A549 (cell line): ENCODE results near the gene OGA. TPM values are rescaled to one million over a fixed set of nuclear protein-coding genes. Genes with fewer than 3 reads are reported as not detected.
A peak's percentile ranks its signal among the peaks of the same experiment; 100 is the strongest.

Experiments
- ATAC-seq, 2 experiments: fragments of 200-7000 bp in 1 of 2; fragments of >200 bp in 1 of 2; cut with Nextera tagmentation in 1 of 2; cut with Tn5 transposase in 1 of 2; 3 replicates each; pipeline versions ENCODE4 v1.8.0 to v1.9.1; 2018 to 2020; ENCODE audit warnings: mild to moderate bottlenecking in 1 of 2, moderate library complexity in 1 of 2
- CTCF ChIA-PET: fragments of 300-600 bp; sonication (Branson Sonifier 250); formaldehyde crosslinking; extraction: SDS; loops from one replicate; lab custom pipeline; 2021; ENCODE audit warnings: antibody characterized with exemption, inconsistent platforms; lab: Yijun Ruan, JAX
- POLR2A ChIA-PET: fragments of 350-600 bp; formaldehyde crosslinking; extraction: SDS; loops from one replicate; lab custom pipeline; 2021; ENCODE audit warnings: antibody characterized with exemption, inconsistent platforms; lab: Yijun Ruan, JAX
- DNase-seq, 2 experiments: peaks; one replicate each; pipeline versions ENCODE4 v3.0.0 to v3.0.0-alpha.2; 2011 to 2016; ENCODE audit warnings: low read depth in 1 of 2, low spot score in 1 of 2
- FAIRE-seq: peaks from 2 replicates; lab custom pipeline; 2011; peaks lifted over from hg19 to GRCh38; lab: Jason Lieb, UNC
- H3K27ac ChIP-seq, 2 experiments: fragments of >200 bp; sonication (Bioruptor Twin); formaldehyde crosslinking; 3 replicates each; pipeline ENCODE4 v1.5.1; 2016 to 2017
- H3K4me1 ChIP-seq: fragments of >200 bp; sonication (Bioruptor Twin); formaldehyde crosslinking; 3 replicates; pipeline ENCODE4 v1.6.1; 2016
- H3K4me2 ChIP-seq: fragments of >200 bp; sonication (Bioruptor Twin); formaldehyde crosslinking; 3 replicates; pipeline ENCODE4 v1.6.1; 2016
- H3K4me3 ChIP-seq: fragments of >200 bp; sonication (Bioruptor Twin); formaldehyde crosslinking; 3 replicates; pipeline ENCODE4 v1.5.1; 2016
- H3K9me3 ChIP-seq: fragments of >200 bp; sonication (Bioruptor Twin); formaldehyde crosslinking; 3 replicates; pipeline ENCODE4 v1.6.1; 2016
- BHLHE40 ChIP-seq: IDR thresholded peaks from 2 replicates; pipeline ENCODE4 v1.6.1; 2012; ENCODE audit warnings: low read depth, low read length, inconsistent platforms
- CBX2 ChIP-seq: fragments of 200-600 bp; sonication (generic); IDR thresholded peaks from 2 replicates; pipeline ENCODE4 v1.6.1; 2016; ENCODE audit warnings: low read depth, mild to moderate bottlenecking, borderline replicate concordance
- CEBPB ChIP-seq, 2 experiments: fragments of >200 bp in 1 of 2; sonication (Bioruptor Twin) in 1 of 2; formaldehyde crosslinking in 1 of 2; IDR thresholded peaks; 2 replicates each; pipeline ENCODE4 v1.6.1; 2012 to 2016
- CHD2 ChIP-seq: fragments of 150-350 bp; IDR thresholded peaks from 2 replicates; pipeline ENCODE4 v1.6.1; 2014; ENCODE audit warnings: low read length; ENCODE audit not compliant: partially characterized antibody
- HEYL ChIP-seq: fragments of 250-450 bp; sonication (Bioruptor Pico); IDR thresholded peaks from 2 replicates; pipeline ENCODE4 v1.8.0; 2021; ENCODE audit warnings: mild to moderate bottlenecking, moderate library complexity
- HOXA7 ChIP-seq: fragments of 250-450 bp; sonication (Bioruptor Pico); IDR thresholded peaks from 2 replicates; pipeline ENCODE4 v1.5.0; 2020; ENCODE audit warnings: mild to moderate bottlenecking, moderate library complexity
- HOXB13 ChIP-seq: fragments of 250-450 bp; sonication (Bioruptor Pico); IDR thresholded peaks from 2 replicates; pipeline ENCODE4 v1.5.0; 2020; ENCODE audit warnings: low read depth, mild to moderate bottlenecking, moderate library complexity
- HOXB5 ChIP-seq: fragments of 250-450 bp; sonication (Bioruptor Pico); IDR thresholded peaks from 2 replicates; pipeline ENCODE4 v1.5.0; 2020; ENCODE audit warnings: mild to moderate bottlenecking, moderate library complexity
- KDM1A ChIP-seq: fragments of 200-600 bp; sonication (generic); IDR thresholded peaks from 2 replicates; pipeline ENCODE4 v1.6.1; 2016; ENCODE audit warnings: low read depth, mild to moderate bottlenecking
- KDM5A ChIP-seq: fragments of 200-600 bp; sonication (generic); IDR thresholded peaks from 2 replicates; pipeline ENCODE4 v1.6.1; 2016; ENCODE audit warnings: antibody characterized with exemption, mild to moderate bottlenecking
- NPAS2 ChIP-seq: fragments of 250-450 bp; sonication (Bioruptor Pico); IDR thresholded peaks from 2 replicates; pipeline ENCODE4 v1.8.0; 2022; ENCODE audit warnings: mild to moderate bottlenecking, moderate library complexity, borderline replicate concordance
- PHF8 ChIP-seq: fragments of 200-600 bp; sonication (generic); IDR thresholded peaks from 2 replicates; pipeline ENCODE4 v1.6.1; 2016; ENCODE audit warnings: low read depth, mild to moderate bottlenecking, antibody characterized with exemption, moderate library complexity, borderline replicate concordance
- POLR2AphosphoS2 ChIP-seq: conservative IDR thresholded peaks from 2 replicates; pipeline ENCODE4 v1.6.1; 2012; ENCODE audit warnings: low read length, improper control_type of control experiment, inconsistent platforms
- RAD21 ChIP-seq, 2 experiments: fragments of >200 bp in 1 of 2; sonication (Bioruptor Twin) in 1 of 2; formaldehyde crosslinking in 1 of 2; IDR thresholded peaks in 1 of 2; conservative IDR thresholded peaks in 1 of 2; 2 replicates in 1 of 2; 3 replicates in 1 of 2; pipeline ENCODE4 v1.6.1; 2012 to 2018; ENCODE audit warnings: inconsistent platforms in 1 of 2
- RCOR1 ChIP-seq: fragments of 150-350 bp; IDR thresholded peaks from 2 replicates; pipeline ENCODE4 v1.6.1; 2014; ENCODE audit warnings: antibody characterized with exemption, low read length, low read depth
- RNF2 ChIP-seq: fragments of 200-600 bp; sonication (generic); IDR thresholded peaks from 2 replicates; pipeline ENCODE4 v1.6.1; 2016; ENCODE audit warnings: low read depth, mild to moderate bottlenecking, antibody characterized with exemption, moderate library complexity, borderline replicate concordance
- SMC3 ChIP-seq: fragments of >200 bp; sonication (Bioruptor Twin); formaldehyde crosslinking; IDR thresholded peaks from 3 replicates; pipeline ENCODE4 v1.6.1; 2018; ENCODE audit warnings: inconsistent platforms
- SREBF2 ChIP-seq: fragments of 450-650 bp; IDR thresholded peaks from 2 replicates; pipeline ENCODE4 v1.6.1; 2014; ENCODE audit warnings: mild to moderate bottlenecking, moderate library complexity
- TFCP2L1 ChIP-seq: fragments of 250-450 bp; sonication (Bioruptor Pico); IDR thresholded peaks from 2 replicates; pipeline ENCODE4 v1.5.0; 2021; ENCODE audit warnings: mild to moderate bottlenecking
- ZC3H11A ChIP-seq: fragments of 450-650 bp; IDR thresholded peaks from 2 replicates; pipeline ENCODE4 v1.6.1; 2014; ENCODE audit warnings: antibody characterized with exemption, mild to moderate bottlenecking
- ZFP36 ChIP-seq: fragments of 450-650 bp; IDR thresholded peaks from 2 replicates; pipeline ENCODE4 v1.6.1; 2014; ENCODE audit warnings: borderline replicate concordance; ENCODE audit not compliant: partially characterized antibody
- ZNF302 ChIP-seq: fragments of 250-450 bp; sonication (Bioruptor Pico); IDR thresholded peaks from 2 replicates; pipeline ENCODE4 v1.9.0; 2021; ENCODE audit warnings: inconsistent platforms, mild to moderate bottlenecking, moderate library complexity
- WGBS: methylation state at CpG from one replicate; pipeline ENCODE4 v1.1.6; 2017; ENCODE audit errors: missing lambda C conversion rate; 5-methylcytosine and 5-hydroxymethylcytosine counted together
- polyA plus RNA-seq, 4 experiments: library from polyadenylated mRNA; depleted of rRNA in 3 of 4; stranded (reverse); fragments of >200 nt; fragmentation: RNase III in 1 of 4; extraction: RNeasy Plus Mini Kit Qiagen cat#74134 plus additional on column Dnase treatment in 1 of 4; gene quantifications; 2 replicates in 3 of 4; 3 replicates in 1 of 4; pipeline ENCODE4 v1.2.3, GENCODE V29; 2011 to 2017
- TF ChIP-seq, protein P1 (sequence below): IDR thresholded peaks from 2 replicates; pipeline ENCODE4 v1.6.1; 2012
- TF ChIP-seq, protein P2 (sequence below): fragments of >200 bp; sonication (Bioruptor Twin); formaldehyde crosslinking; IDR thresholded peaks from 3 replicates; pipeline ENCODE4 v1.6.1; 2016
- TF ChIP-seq, protein P3 (sequence below): fragments of 450-650 bp; IDR thresholded peaks from 2 replicates; pipeline ENCODE4 v1.6.1; 2014; ENCODE audit warnings: antibody characterized with exemption
- TF ChIP-seq, protein P4 (sequence below): fragments of 250-450 bp; sonication (Bioruptor Pico); IDR thresholded peaks from 2 replicates; pipeline ENCODE4 v1.5.0; 2020; ENCODE audit warnings: low read depth, mild to moderate bottlenecking, moderate library complexity
- TF ChIP-seq, protein P5 (sequence below): fragments of 200-600 bp; sonication (generic); IDR thresholded peaks from 2 replicates; pipeline ENCODE4 v1.6.1; 2016; ENCODE audit warnings: antibody characterized with exemption, mild to moderate bottlenecking, moderate library complexity

OGA gene
- polyA plus RNA-seq, 2 of the 4 experiments (the other 2 are of a cell fraction): 40.3 to 79.1 TPM

DNA sequence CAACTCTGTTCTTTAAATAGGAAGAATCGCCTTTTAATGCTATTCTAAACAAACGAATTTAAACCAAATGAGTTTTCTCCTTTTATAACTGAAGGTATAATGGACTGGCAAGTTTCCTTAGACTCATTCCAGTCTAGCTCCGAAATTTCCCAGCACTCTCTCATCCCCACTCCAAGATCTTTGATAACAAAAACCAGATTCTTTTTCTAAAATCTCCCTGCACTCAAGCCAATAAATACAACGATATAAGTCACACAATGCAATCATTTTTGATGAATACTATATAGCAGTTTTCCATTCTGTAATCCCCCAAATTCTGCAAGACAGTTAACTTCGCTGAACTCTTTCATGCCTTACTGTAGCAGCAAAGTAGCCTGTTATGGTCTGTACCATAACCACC is 1.9 kb downstream of the OGA start:
- peaks cover 30% of the 10 kb centered on the region for H3K4me1 ChIP-seq
- no peak for DNase-seq
- H3K27ac ChIP-seq: peak overlapping the region; percentile 95 to 97
- H3K4me3 ChIP-seq: peak overlapping the region; percentile 96
- H3K4me2 ChIP-seq: peak overlapping the region; percentile 89
- WGBS: 7% methylated on average over 5 of the region's 5 CpGs
- no peak for TF ChIP-seq RAD21 (conservative IDR thresholded peaks at IDR 0.05 in 1 of 2, IDR thresholded peaks at IDR 0.05 in 1 of 2)
- TF ChIP-seq KDM5A: no peak
- TF ChIP-seq ZFP36: no peak
- TF ChIP-seq TFCP2L1 (CRISPR knock-in tag): no peak
- no peak for TF ChIP-seq CBX2
- TF ChIP-seq PHF8: no peak
- TF ChIP-seq, protein P1, sequence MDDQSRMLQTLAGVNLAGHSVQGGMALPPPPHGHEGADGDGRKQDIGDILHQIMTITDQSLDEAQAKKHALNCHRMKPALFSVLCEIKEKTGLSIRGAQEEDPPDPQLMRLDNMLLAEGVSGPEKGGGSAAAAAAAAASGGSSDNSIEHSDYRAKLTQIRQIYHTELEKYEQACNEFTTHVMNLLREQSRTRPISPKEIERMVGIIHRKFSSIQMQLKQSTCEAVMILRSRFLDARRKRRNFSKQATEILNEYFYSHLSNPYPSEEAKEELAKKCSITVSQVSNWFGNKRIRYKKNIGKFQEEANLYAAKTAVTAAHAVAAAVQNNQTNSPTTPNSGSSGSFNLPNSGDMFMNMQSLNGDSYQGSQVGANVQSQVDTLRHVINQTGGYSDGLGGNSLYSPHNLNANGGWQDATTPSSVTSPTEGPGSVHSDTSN: no peak
- TF ChIP-seq KDM1A: no peak
- TF ChIP-seq ZNF302 (CRISPR knock-in tag): no peak
- TF ChIP-seq NPAS2: no peak
- TF ChIP-seq, protein P2, sequence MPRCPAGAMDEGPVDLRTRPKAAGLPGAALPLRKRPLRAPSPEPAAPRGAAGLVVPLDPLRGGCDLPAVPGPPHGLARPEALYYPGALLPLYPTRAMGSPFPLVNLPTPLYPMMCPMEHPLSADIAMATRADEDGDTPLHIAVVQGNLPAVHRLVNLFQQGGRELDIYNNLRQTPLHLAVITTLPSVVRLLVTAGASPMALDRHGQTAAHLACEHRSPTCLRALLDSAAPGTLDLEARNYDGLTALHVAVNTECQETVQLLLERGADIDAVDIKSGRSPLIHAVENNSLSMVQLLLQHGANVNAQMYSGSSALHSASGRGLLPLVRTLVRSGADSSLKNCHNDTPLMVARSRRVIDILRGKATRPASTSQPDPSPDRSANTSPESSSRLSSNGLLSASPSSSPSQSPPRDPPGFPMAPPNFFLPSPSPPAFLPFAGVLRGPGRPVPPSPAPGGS: no peak
- TF ChIP-seq ZC3H11A: no peak
- TF ChIP-seq BHLHE40: no peak
- POLR2A ChIA-PET: interaction anchor here (0.6 kb wide), 1 partner anchor 749 kb away, joined by 4 read pairs; no protein-coding TSS in a partner anchor
- H3K9me3 ChIP-seq: no peaks in the 10 kb centered on the region
- no peak for ATAC-seq
- no peak for FAIRE-seq
- CTCF ChIA-PET: interaction anchor here (0.6 to 1.0 kb wide), 6 partner anchors 11 to 250 kb away, joined by 3 to 6 read pairs (median 3); no protein-coding TSS in a partner anchor

DNA sequence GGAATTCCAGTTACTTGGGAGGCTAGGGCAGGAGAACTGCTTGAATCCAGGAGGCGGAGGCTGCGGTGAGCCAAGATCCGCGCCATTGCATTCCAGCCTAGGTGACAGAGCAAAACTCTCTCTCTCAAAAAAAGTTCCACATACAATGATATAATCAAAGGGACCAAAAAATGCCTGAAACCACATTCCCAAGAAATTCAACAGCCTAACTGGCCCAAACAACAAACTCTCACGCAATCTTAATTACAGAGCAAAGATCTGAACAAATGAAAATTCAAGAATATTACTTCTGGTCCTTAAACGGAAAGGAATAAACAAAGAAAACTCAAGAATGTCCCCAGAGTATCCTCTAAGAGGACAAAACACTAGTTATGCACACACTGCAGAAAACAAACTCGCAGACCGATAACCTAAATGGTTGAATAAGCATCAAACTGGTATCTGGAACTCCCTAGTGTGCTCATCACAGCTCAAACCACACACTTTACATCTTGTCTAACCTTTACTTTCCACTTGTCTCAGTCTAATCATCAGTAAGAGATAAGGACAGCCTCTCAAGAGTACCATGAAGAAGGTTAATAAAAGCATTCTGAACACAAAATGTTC is 3.7 kb downstream of the OGA start:
- FAIRE-seq: no peak
- WGBS: 84% methylated on average over 8 of the region's 8 CpGs
- CTCF ChIA-PET: interaction anchor here (0.6 to 2.9 kb wide), 3 partner anchors 23 to 34 kb away, joined by 3 to 10 read pairs (median 5); no protein-coding TSS in a partner anchor

More for the DNA sequence above, 3.7 kb downstream of the OGA start:
- POLR2A ChIA-PET: no interaction called here
- DNase-seq (no peak), ATAC-seq (no peak)
- H3K4me1 ChIP-seq: peaks cover 29% of the 10 kb centered on the region
- TF ChIP-seq RCOR1: no peak
- no peak for TF ChIP-seq SREBF2
- no peak for TF ChIP-seq RAD21 (conservative IDR thresholded peaks at IDR 0.05 in 1 of 2, IDR thresholded peaks at IDR 0.05 in 1 of 2)
- TF ChIP-seq SMC3: no peak
- no peak for TF ChIP-seq HOXB13 (CRISPR knock-in tag)
- TF ChIP-seq HOXA7 (CRISPR knock-in tag): no peak
- TF ChIP-seq ZFP36: no peak
- TF ChIP-seq, protein P3, sequence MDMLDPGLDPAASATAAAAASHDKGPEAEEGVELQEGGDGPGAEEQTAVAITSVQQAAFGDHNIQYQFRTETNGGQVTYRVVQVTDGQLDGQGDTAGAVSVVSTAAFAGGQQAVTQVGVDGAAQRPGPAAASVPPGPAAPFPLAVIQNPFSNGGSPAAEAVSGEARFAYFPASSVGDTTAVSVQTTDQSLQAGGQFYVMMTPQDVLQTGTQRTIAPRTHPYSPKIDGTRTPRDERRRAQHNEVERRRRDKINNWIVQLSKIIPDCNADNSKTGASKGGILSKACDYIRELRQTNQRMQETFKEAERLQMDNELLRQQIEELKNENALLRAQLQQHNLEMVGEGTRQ: no peak
- TF ChIP-seq CHD2: no peak
- no peak for TF ChIP-seq HEYL (CRISPR knock-in tag)
- no peak for TF ChIP-seq HOXB5 (CRISPR knock-in tag)
- no peak for TF ChIP-seq KDM1A
- no peak for TF ChIP-seq RNF2
- TF ChIP-seq CEBPB (IDR thresholded peaks at IDR 0.05): no peak
- TF ChIP-seq KDM5A: no peak
- TF ChIP-seq, protein P4, sequence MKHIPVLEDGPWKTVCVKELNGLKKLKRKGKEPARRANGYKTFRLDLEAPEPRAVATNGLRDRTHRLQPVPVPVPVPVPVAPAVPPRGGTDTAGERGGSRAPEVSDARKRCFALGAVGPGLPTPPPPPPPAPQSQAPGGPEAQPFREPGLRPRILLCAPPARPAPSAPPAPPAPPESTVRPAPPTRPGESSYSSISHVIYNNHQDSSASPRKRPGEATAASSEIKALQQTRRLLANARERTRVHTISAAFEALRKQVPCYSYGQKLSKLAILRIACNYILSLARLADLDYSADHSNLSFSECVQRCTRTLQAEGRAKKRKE (CRISPR knock-in tag): no peak
- TF ChIP-seq, protein P5, sequence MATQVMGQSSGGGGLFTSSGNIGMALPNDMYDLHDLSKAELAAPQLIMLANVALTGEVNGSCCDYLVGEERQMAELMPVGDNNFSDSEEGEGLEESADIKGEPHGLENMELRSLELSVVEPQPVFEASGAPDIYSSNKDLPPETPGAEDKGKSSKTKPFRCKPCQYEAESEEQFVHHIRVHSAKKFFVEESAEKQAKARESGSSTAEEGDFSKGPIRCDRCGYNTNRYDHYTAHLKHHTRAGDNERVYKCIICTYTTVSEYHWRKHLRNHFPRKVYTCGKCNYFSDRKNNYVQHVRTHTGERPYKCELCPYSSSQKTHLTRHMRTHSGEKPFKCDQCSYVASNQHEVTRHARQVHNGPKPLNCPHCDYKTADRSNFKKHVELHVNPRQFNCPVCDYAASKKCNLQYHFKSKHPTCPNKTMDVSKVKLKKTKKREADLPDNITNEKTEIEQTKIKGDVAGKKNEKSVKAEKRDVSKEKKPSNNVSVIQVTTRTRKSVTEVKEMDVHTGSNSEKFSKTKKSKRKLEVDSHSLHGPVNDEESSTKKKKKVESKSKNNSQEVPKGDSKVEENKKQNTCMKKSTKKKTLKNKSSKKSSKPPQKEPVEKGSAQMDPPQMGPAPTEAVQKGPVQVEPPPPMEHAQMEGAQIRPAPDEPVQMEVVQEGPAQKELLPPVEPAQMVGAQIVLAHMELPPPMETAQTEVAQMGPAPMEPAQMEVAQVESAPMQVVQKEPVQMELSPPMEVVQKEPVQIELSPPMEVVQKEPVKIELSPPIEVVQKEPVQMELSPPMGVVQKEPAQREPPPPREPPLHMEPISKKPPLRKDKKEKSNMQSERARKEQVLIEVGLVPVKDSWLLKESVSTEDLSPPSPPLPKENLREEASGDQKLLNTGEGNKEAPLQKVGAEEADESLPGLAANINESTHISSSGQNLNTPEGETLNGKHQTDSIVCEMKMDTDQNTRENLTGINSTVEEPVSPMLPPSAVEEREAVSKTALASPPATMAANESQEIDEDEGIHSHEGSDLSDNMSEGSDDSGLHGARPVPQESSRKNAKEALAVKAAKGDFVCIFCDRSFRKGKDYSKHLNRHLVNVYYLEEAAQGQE: no peak
- no peak for TF ChIP-seq POLR2AphosphoS2
- H3K4me2 ChIP-seq: peak overlapping the region; percentile 89
- H3K27ac ChIP-seq: no peak overlapping the region
- H3K9me3 ChIP-seq: no peaks in the 10 kb centered on the region
- peak overlapping the region; percentile 96; the same call in 1 of the 3 replicates for H3K4me3 ChIP-seq
